GM12878 (cell line): ENCODE measurements around the gene ANKS1A. TPM values are rescaled to one million over a fixed set of nuclear protein-coding genes. Genes with fewer than 3 reads are reported as not detected.

Experiments used
- EGR1 ChIP-seq, 2 experiments: IDR thresholded peaks; 1 replicate in 1 of 2; 2 replicates in 1 of 2; pipeline ENCODE4 v1.6.1; 2011 to 2012; ENCODE audit warnings: low read depth in 2 of 2, low read length in 2 of 2, borderline replicate concordance in 1 of 2, mild to moderate bottlenecking in 1 of 2, moderate library complexity in 1 of 2
- MYC ChIP-seq: IDR thresholded peaks from 2 replicates; pipeline ENCODE4 v1.6.1; 2011; ENCODE audit warnings: mild to moderate bottlenecking, low read length, moderate library complexity, inconsistent platforms; ENCODE audit not compliant: insufficient read depth, insufficient replicate concordance, insufficient read length, severe bottlenecking
- RFX5 ChIP-seq: IDR thresholded peaks from 2 replicates; pipeline ENCODE4 v1.6.1; 2011; ENCODE audit warnings: low read depth, low read length, improper control_type of control experiment
- ZZZ3 ChIP-seq: IDR thresholded peaks from 2 replicates; pipeline ENCODE4 v1.6.1; 2011; ENCODE audit warnings: low read depth; ENCODE audit not compliant: control insufficient read depth, insufficient read length
- polyA plus RNA-seq, 11 experiments: library from polyadenylated mRNA; depleted of rRNA in 4 of 11; unstranded in 6 of 11; stranded (reverse) in 5 of 11; fragments of >200 nt; fragmentation: Nextera tagmentation in 4 of 11; fragmentation: Illumina TruSeq in 1 of 11; extraction: Ambion mirVana in 4 of 11; extraction: Trizol in 1 of 11; gene quantifications; 1 replicate in 1 of 11; 2 replicates in 10 of 11; pipeline versions ENCODE4 v1.2.1 to v1.2.3, GENCODE V29; 2011 to 2016; ENCODE audit warnings: inconsistent platforms in 2 of 11, missing spikeins in 2 of 11, low read depth in 1 of 11
- total RNA-seq, 4 experiments: library from RNA; depleted of rRNA in 3 of 4; stranded (reverse); fragments of >200 nt in 3 of 4; fragmentation: Illumina TruSeq in 1 of 4; extraction: Trizol in 1 of 4; gene quantifications; 2 replicates each; pipeline versions ENCODE4 v1.2.1 to v1.2.3, GENCODE V29; 2013 to 2021
- TF ChIP-seq, protein P1 (sequence below): fragments of 450-650 bp; IDR thresholded peaks from 2 replicates; pipeline ENCODE4 v1.6.1; 2017; ENCODE audit warnings: mild to moderate bottlenecking, moderate library complexity
- TF ChIP-seq, protein P2 (sequence below): fragments of 450-650 bp; IDR thresholded peaks from 2 replicates; pipeline ENCODE4 v1.6.1; 2017; ENCODE audit warnings: antibody characterized with exemption, mild to moderate bottlenecking, moderate library complexity

ANKS1A gene
- total and polyA plus RNA-seq, 10 of the 15 experiments (the other 5 are each of a cell fraction or from before 2014, with no cell fraction given), result 0.60 to 7.0 (median 3.0) TPM

DNA sequence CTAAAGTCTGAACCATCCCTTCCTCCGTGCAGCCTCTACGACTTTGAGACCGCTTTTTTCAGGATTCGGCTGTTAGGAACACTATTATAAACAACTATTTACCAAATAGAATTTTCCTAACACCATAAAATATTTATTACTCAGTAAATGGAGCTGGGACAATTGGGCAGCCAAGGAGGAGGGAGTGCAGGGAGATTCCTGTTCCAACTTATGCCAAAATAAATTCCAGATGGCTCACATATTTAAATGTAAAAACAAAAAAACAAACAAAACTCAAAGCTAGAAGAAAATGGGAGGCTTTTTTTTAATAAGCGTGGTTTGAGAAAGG is 204.0 kb downstream of the ANKS1A start (continued):
- TF ChIP-seq, protein P1, sequence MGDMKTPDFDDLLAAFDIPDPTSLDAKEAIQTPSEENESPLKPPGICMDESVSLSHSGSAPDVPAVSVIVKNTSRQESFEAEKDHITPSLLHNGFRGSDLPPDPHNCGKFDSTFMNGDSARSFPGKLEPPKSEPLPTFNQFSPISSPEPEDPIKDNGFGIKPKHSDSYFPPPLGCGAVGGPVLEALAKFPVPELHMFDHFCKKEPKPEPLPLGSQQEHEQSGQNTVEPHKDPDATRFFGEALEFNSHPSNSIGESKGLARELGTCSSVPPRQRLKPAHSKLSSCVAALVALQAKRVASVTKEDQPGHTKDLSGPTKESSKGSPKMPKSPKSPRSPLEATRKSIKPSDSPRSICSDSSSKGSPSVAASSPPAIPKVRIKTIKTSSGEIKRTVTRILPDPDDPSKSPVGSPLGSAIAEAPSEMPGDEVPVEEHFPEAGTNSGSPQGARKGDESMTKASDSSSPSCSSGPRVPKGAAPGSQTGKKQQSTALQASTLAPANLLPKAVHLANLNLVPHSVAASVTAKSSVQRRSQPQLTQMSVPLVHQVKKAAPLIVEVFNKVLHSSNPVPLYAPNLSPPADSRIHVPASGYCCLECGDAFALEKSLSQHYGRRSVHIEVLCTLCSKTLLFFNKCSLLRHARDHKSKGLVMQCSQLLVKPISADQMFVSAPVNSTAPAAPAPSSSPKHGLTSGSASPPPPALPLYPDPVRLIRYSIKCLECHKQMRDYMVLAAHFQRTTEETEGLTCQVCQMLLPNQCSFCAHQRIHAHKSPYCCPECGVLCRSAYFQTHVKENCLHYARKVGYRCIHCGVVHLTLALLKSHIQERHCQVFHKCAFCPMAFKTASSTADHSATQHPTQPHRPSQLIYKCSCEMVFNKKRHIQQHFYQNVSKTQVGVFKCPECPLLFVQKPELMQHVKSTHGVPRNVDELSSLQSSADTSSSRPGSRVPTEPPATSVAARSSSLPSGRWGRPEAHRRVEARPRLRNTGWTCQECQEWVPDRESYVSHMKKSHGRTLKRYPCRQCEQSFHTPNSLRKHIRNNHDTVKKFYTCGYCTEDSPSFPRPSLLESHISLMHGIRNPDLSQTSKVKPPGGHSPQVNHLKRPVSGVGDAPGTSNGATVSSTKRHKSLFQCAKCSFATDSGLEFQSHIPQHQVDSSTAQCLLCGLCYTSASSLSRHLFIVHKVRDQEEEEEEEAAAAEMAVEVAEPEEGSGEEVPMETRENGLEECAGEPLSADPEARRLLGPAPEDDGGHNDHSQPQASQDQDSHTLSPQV, result no peak
- TF ChIP-seq ZZZ3, result no peak
- no peak for TF ChIP-seq RFX5
- no peak for TF ChIP-seq EGR1 (IDR thresholded peaks at IDR 0.05; ENCODE audit: borderline replicate concordance in 1 of 2, low read depth in 2 of 2, low read length in 2 of 2)
- TF ChIP-seq, protein P2, sequence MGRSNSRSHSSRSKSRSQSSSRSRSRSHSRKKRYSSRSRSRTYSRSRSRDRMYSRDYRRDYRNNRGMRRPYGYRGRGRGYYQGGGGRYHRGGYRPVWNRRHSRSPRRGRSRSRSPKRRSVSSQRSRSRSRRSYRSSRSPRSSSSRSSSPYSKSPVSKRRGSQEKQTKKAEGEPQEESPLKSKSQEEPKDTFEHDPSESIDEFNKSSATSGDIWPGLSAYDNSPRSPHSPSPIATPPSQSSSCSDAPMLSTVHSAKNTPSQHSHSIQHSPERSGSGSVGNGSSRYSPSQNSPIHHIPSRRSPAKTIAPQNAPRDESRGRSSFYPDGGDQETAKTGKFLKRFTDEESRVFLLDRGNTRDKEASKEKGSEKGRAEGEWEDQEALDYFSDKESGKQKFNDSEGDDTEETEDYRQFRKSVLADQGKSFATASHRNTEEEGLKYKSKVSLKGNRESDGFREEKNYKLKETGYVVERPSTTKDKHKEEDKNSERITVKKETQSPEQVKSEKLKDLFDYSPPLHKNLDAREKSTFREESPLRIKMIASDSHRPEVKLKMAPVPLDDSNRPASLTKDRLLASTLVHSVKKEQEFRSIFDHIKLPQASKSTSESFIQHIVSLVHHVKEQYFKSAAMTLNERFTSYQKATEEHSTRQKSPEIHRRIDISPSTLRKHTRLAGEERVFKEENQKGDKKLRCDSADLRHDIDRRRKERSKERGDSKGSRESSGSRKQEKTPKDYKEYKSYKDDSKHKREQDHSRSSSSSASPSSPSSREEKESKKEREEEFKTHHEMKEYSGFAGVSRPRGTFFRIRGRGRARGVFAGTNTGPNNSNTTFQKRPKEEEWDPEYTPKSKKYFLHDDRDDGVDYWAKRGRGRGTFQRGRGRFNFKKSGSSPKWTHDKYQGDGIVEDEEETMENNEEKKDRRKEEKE, result no peak
- no peak for TF ChIP-seq MYC
